Hematopoietic multipotent progenitor cell (in vitro differentiated cells): ENCODE data around the gene XPO4. TPM values are rescaled to one million over a fixed set of nuclear protein-coding genes. Genes with fewer than 3 reads are reported as not detected.
A peak's percentile ranks its signal among the peaks of the same experiment; 100 is the strongest.
"Not testable (repeated sequence)": the region's sequence is repeated elsewhere in the genome, so short reads cannot be mapped to it uniquely, and the experiment has no call there.

Experiments
- DNase-seq, 3 donors: peaks; one replicate each; pipeline ENCODE4 v3.0.0-alpha.2; 2011 to 2015; ENCODE audit warnings: low read depth in 2 of 3, low spot score in 2 of 3
- total RNA-seq: library from RNA; depleted of rRNA; stranded (reverse); fragments of >200 nt; gene quantifications from one replicate; pipeline ENCODE4 v1.2.3, GENCODE V29; 2012

Gene XPO4
- total RNA-seq, 1 donor, result 10.5 TPM

- DNase-seq, result no peak
Measured at GRCh38 chr13:20789665-20790064, 112.9 kb downstream of the XPO4 start.

GRCh38 chr13:20788312-20788711, 114.2 kb downstream of the XPO4 start:
- DNase-seq, result no peak

GRCh38 chr13:20787180-20787579, 115.4 kb downstream of the XPO4 start:
- DNase-seq, result no peak

- DNase-seq, result no peak
Measured at GRCh38 chr13:20782116-20782708, 120.3 kb downstream of the XPO4 start.

GRCh38 chr13:20780317-20780716, 122.2 kb downstream of the XPO4 start:
- no peak for DNase-seq

GRCh38 chr13:20779405-20779804, 123.1 kb downstream of the XPO4 start:
- no peak for DNase-seq

GRCh38 chr13:20778311-20778710, 124.2 kb downstream of the XPO4 start:
- no peak for DNase-seq

- DNase-seq, result no peak
Measured at GRCh38 chr13:20776751-20777150, 125.8 kb downstream of the XPO4 start.

GRCh38 chr13:20775961-20776360, 126.6 kb downstream of the XPO4 start:
- DNase-seq, result no peak

- DNase-seq, result no peak
Measured at GRCh38 chr13:20774746-20775145, 127.8 kb downstream of the XPO4 start.

- peak; percentile 88 to 95 (median 92) for DNase-seq
Measured at GRCh38 chr13:20773194-20774080, 129.1 kb downstream of the XPO4 start, which contains the start of gene EEF1AKMT1. Gene EEF1AKMT1 (minus strand): TSS chr13:20773961. CDS start chr13:20757598, 16,363 bp downstream.

- no peak for DNase-seq
Measured at GRCh38 chr13:20772401-20773131, 130.0 kb downstream of the XPO4 start.

- DNase-seq, result no peak
Measured at GRCh38 chr13:20769834-20770233, 132.7 kb downstream of the XPO4 start.

- peak in 2 of 3 donors; percentile 29 to 62 for DNase-seq
Measured at GRCh38 chr13:20769091-20769490, 133.5 kb downstream of the XPO4 start.

GRCh38 chr13:20767309-20767943, 135.1 kb downstream of the XPO4 start:
- DNase-seq, result peak in 1 of 3 donors; percentile 6

- no peak for DNase-seq
Measured at GRCh38 chr13:20760872-20761271, 141.7 kb downstream of the XPO4 start.

- DNase-seq, result peak in 1 of 3 donors; percentile 31
Measured at GRCh38 chr13:20754009-20754408, 148.5 kb downstream of the XPO4 start.

- no peak for DNase-seq
Measured at GRCh38 chr13:20749377-20749776, 153.2 kb downstream of the XPO4 start.

- DNase-seq, result not testable (repeated sequence)
Measured at GRCh38 chr13:20743830-20744404, 158.6 kb downstream of the XPO4 start.

- DNase-seq, result no peak
Measured at GRCh38 chr13:20740021-20740420, 162.5 kb downstream of the XPO4 start.
